GM23338 (cell line): Measurements from ENCODE around the gene ADCY3. TPM values are rescaled to one million over a fixed set of nuclear protein-coding genes. Genes with fewer than 3 reads are reported as not detected.

ENCODE experiments used
- ATAC-seq: fragments of 200-7000 bp; cut with Tn5 transposase; 3 replicates; pipeline ENCODE4 v1.9.1; 2020
- DNase-seq: peaks from one replicate; pipeline ENCODE4 v3.0.0-alpha.2; 2015; ENCODE audit warnings: low spot score
- H2AFZ ChIP-seq: fragments of 200-600 bp; sonication (generic); 2 replicates; pipeline ENCODE4 v1.8.0; 2016; ENCODE audit warnings: antibody characterized with exemption, mild to moderate bottlenecking, moderate library complexity
- H3F3A ChIP-seq: fragments of 200-600 bp; sonication (generic); replicated peaks from 2 replicates; pipeline ENCODE4 v1.8.0; 2017; ENCODE audit warnings: antibody characterized with exemption, mixed run types, low read depth
- H3K27ac ChIP-seq: fragments of 200-600 bp; sonication (generic); 2 replicates; pipeline ENCODE4 v1.6.1; 2016; ENCODE audit warnings: low read depth
- H3K27me3 ChIP-seq: fragments of 200-600 bp; sonication (generic); 2 replicates; pipeline ENCODE4 v1.8.0; 2016; ENCODE audit warnings: mild to moderate bottlenecking, mixed run types, moderate library complexity; ENCODE audit not compliant: insufficient read depth
- H3K36me3 ChIP-seq: fragments of 200-600 bp; sonication (generic); 2 replicates; pipeline ENCODE4 v1.8.0; 2016; ENCODE audit warnings: mild to moderate bottlenecking; ENCODE audit not compliant: insufficient read depth
- H3K4me1 ChIP-seq: fragments of 200-600 bp; sonication (generic); 2 replicates; pipeline ENCODE4 v1.8.0; 2016; ENCODE audit warnings: mild to moderate bottlenecking, moderate library complexity; ENCODE audit not compliant: insufficient read depth
- H3K4me2 ChIP-seq: fragments of 200-600 bp; sonication (generic); 2 replicates; pipeline ENCODE4 v1.7.1; 2017; ENCODE audit warnings: mixed run types
- H3K4me3 ChIP-seq: fragments of 200-600 bp; sonication (generic); 2 replicates; pipeline ENCODE4 v1.6.1; 2016; ENCODE audit warnings: mixed run types
- H3K79me2 ChIP-seq: fragments of 200-600 bp; sonication (generic); replicated peaks from 2 replicates; pipeline ENCODE4 v1.8.0; 2017; ENCODE audit warnings: mild to moderate bottlenecking; ENCODE audit not compliant: insufficient read depth
- H3K9me2 ChIP-seq: fragments of 200-600 bp; sonication (generic); 2 replicates; pipeline ENCODE4 v1.8.0; 2017; ENCODE audit not compliant: insufficient read depth
- H4K20me1 ChIP-seq: fragments of 200-600 bp; sonication (generic); replicated peaks from 2 replicates; pipeline ENCODE4 v1.8.0; 2017; ENCODE audit warnings: mild to moderate bottlenecking; ENCODE audit not compliant: insufficient read depth
- H3K27ac Mint-ChIP-seq: 2 replicates; pipeline ENCODE4 v1.8.0; 2020; ENCODE audit warnings: inconsistent platforms, mild to moderate bottlenecking, moderate library complexity, mixed read lengths
- H3K27me3 Mint-ChIP-seq: 3 replicates; pipeline ENCODE4 v1.8.0; 2022; ENCODE audit warnings: low read depth, mild to moderate bottlenecking, moderate library complexity, mixed read lengths, inconsistent platforms; ENCODE audit not compliant: insufficient read depth, poor library complexity
- H3K36me3 Mint-ChIP-seq: 3 replicates; pipeline ENCODE4 v1.8.0; 2021; ENCODE audit warnings: low read depth, mild to moderate bottlenecking, inconsistent platforms, moderate library complexity, mixed read lengths
- H3K4me1 Mint-ChIP-seq: 3 replicates; pipeline ENCODE4 v1.8.0; 2020; ENCODE audit warnings: mild to moderate bottlenecking, inconsistent platforms, mixed read lengths
- H3K4me3 Mint-ChIP-seq: 3 replicates; pipeline ENCODE4 v1.8.0; 2021; ENCODE audit warnings: moderate library complexity, mild to moderate bottlenecking, inconsistent platforms, mixed read lengths
- H3K9me3 Mint-ChIP-seq: 3 replicates; pipeline ENCODE4 v1.8.0; 2020; ENCODE audit warnings: moderate library complexity, mild to moderate bottlenecking, inconsistent platforms, mixed read lengths
- CREB1 ChIP-seq: fragments of 250-450 bp; sonication (Bioruptor Pico); IDR thresholded peaks from 2 replicates; pipeline ENCODE4 v1.5.0; 2020; ENCODE audit warnings: low read depth, mild to moderate bottlenecking, moderate library complexity
- EZH2 ChIP-seq: fragments of 200-600 bp; sonication (generic); IDR thresholded peaks from one replicate; pipeline ENCODE4 v1.8.0; 2017; ENCODE audit warnings: antibody characterized with exemption, mild to moderate bottlenecking, low read depth; ENCODE audit not compliant: unreplicated experiment
- JUNB ChIP-seq: IDR thresholded peaks from one replicate; pipeline ENCODE4 v1.6.1; 2016; ENCODE audit warnings: antibody characterized with exemption; ENCODE audit not compliant: unreplicated experiment
- NANOG ChIP-seq: IDR thresholded peaks from 2 replicates; pipeline ENCODE4 v1.6.1; 2016; ENCODE audit warnings: antibody characterized with exemption, borderline replicate concordance
- POLR2AphosphoS5 ChIP-seq: IDR thresholded peaks from 2 replicates; pipeline ENCODE4 v1.6.1; 2016; ENCODE audit warnings: antibody characterized with exemption, low read depth
- ZNF114 ChIP-seq: fragments of 250-450 bp; sonication (Bioruptor Pico); IDR thresholded peaks from 2 replicates; pipeline ENCODE4 v1.5.0; 2020; ENCODE audit warnings: mild to moderate bottlenecking, moderate library complexity
- ZNF331 ChIP-seq: fragments of 250-450 bp; sonication (Bioruptor Pico); IDR thresholded peaks from 2 replicates; pipeline ENCODE4 v1.5.0; 2020; ENCODE audit warnings: low read depth, mild to moderate bottlenecking, moderate library complexity
- polyA plus RNA-seq: library from polyadenylated mRNA; unstranded; fragments of >200 nt; fragmentation: Nextera tagmentation; extraction: Ambion mirVana; gene quantifications from 2 replicates; pipeline ENCODE4 v1.2.1, GENCODE V29; 2016
- total RNA-seq: library from RNA; depleted of rRNA; stranded (reverse); fragments of >200 nt; shearing (Covaris generic); gene quantifications from 2 replicates; pipeline ENCODE4 v1.2.3, GENCODE V29; 2014
- TF ChIP-seq, protein P1 (sequence below): fragments of 250-450 bp; sonication (Bioruptor Pico); IDR thresholded peaks from 2 replicates; pipeline ENCODE4 v1.5.0; 2020; ENCODE audit warnings: mild to moderate bottlenecking, moderate library complexity
- TF ChIP-seq, protein P2 (sequence below): IDR thresholded peaks from 2 replicates; pipeline ENCODE4 v1.6.1; 2016; ENCODE audit warnings: antibody characterized with exemption

ADCY3 gene
- total and polyA plus RNA-seq, 2 experiments from 2014 or later: 9.7 to 32.4 TPM

DNA sequence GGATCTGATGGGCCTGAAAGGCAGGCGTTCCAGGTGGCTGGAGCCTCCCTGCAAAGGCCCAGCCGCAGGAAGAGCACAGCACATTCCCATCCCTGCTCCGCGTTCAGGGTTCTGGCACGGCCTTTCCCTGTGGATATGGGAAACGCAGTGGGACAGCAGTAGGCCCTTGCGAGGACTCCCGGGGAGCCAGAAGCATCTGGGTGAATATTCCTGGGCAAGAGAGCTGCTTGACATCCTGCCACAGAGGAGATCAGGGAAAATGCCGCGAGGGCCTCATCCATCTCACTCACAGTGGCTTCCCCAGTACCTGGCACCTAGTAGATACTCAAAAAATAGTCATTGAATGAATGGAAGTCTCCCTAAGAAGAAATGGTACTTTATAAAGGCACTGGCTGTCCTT lies 3.1 kb upstream of the ADCY3 start (continued):
- TF ChIP-seq, protein P1, sequence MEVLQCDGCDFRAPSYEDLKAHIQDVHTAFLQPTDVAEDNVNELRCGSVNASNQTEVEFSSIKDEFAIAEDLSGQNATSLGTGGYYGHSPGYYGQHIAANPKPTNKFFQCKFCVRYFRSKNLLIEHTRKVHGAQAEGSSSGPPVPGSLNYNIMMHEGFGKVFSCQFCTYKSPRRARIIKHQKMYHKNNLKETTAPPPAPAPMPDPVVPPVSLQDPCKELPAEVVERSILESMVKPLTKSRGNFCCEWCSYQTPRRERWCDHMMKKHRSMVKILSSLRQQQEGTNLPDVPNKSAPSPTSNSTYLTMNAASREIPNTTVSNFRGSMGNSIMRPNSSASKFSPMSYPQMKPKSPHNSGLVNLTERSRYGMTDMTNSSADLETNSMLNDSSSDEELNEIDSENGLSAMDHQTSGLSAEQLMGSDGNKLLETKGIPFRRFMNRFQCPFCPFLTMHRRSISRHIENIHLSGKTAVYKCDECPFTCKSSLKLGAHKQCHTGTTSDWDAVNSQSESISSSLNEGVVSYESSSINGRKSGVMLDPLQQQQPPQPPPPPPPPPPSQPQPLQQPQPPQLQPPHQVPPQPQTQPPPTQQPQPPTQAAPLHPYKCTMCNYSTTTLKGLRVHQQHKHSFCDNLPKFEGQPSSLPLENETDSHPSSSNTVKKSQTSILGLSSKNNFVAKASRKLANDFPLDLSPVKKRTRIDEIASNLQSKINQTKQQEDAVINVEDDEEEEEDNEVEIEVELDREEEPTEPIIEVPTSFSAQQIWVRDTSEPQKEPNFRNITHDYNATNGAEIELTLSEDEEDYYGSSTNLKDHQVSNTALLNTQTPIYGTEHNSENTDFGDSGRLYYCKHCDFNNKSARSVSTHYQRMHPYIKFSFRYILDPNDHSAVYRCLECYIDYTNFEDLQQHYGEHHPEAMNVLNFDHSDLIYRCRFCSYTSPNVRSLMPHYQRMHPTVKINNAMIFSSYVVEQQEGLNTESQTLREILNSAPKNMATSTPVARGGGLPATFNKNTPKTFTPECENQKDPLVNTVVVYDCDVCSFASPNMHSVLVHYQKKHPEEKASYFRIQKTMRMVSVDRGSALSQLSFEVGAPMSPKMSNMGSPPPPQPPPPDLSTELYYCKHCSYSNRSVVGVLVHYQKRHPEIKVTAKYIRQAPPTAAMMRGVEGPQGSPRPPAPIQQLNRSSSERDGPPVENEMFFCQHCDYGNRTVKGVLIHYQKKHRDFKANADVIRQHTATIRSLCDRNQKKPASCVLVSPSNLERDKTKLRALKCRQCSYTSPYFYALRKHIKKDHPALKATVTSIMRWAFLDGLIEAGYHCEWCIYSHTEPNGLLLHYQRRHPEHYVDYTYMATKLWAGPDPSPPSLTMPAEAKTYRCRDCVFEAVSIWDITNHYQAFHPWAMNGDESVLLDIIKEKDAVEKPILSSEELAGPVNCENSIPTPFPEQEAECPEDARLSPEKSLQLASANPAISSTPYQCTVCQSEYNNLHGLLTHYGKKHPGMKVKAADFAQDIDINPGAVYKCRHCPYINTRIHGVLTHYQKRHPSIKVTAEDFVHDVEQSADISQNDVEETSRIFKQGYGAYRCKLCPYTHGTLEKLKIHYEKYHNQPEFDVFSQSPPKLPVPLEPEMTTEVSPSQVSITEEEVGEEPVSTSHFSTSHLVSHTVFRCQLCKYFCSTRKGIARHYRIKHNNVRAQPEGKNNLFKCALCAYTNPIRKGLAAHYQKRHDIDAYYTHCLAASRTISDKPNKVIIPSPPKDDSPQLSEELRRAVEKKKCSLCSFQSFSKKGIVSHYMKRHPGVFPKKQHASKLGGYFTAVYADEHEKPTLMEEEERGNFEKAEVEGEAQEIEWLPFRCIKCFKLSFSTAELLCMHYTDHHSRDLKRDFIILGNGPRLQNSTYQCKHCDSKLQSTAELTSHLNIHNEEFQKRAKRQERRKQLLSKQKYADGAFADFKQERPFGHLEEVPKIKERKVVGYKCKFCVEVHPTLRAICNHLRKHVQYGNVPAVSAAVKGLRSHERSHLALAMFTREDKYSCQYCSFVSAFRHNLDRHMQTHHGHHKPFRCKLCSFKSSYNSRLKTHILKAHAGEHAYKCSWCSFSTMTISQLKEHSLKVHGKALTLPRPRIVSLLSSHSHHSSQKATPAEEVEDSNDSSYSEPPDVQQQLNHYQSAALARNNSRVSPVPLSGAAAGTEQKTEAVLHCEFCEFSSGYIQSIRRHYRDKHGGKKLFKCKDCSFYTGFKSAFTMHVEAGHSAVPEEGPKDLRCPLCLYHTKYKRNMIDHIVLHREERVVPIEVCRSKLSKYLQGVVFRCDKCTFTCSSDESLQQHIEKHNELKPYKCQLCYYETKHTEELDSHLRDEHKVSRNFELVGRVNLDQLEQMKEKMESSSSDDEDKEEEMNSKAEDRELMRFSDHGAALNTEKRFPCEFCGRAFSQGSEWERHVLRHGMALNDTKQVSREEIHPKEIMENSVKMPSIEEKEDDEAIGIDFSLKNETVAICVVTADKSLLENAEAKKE (CRISPR knock-in tag): no peak

DNA sequence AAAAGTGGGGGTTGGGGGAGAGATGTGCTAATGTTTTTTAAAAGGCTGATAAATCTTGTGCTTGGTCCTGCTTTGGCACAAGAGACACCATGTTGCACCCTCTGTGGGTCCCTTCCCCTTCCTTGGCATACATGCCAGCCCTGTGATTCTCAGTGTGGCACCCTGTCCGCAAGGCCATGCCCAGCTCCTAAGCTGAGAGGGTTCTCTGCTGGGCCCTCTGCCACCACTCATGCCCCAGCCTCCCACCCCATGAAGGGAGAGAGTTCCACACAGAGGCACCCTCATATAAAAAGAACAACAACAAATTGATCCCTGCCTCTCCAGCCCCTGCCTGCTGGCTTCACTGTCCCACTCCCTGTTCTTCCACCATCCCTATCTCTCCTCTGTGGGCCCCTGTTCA lies 2.5 kb upstream of the ADCY3 start:
- H3K79me2 ChIP-seq: no peaks in the 10 kb centered on the region; the same call in 1 of the 2 replicates
- no peaks in the 10 kb centered on the region for H3K9me2 ChIP-seq
- no peaks in the 10 kb centered on the region for H3K36me3 ChIP-seq
- no peak overlapping the region for H3K4me3 Mint-ChIP-seq
- H3K4me1 Mint-ChIP-seq: peaks cover 30% of the 10 kb centered on the region
- H3K27ac Mint-ChIP-seq: no peak overlapping the region
- no peak overlapping the region for H3K4me2 ChIP-seq
- no peaks in the 10 kb centered on the region for H4K20me1 ChIP-seq
- no peaks in the 10 kb centered on the region for H3K27me3 ChIP-seq
- no peak for ATAC-seq
- H3K27ac ChIP-seq: no peak overlapping the region
- peaks cover 13% of the 10 kb centered on the region for H3K4me1 ChIP-seq
- peaks cover 4% of the 10 kb centered on the region for H3K27me3 Mint-ChIP-seq
- no peak overlapping the region for H3K4me3 ChIP-seq
- peaks cover 7% of the 10 kb centered on the region; the same call in 1 of the 3 replicates for H3K36me3 Mint-ChIP-seq
- H3K9me3 Mint-ChIP-seq: 0 out of 3 replicates have a peak, but pooled peaks cover 3% of the 10 kb centered on the region
- no peak overlapping the region for H2AFZ ChIP-seq
- DNase-seq: no peak
- peaks cover 4% of the 10 kb centered on the region; the same call in 1 of the 2 replicates for H3F3A ChIP-seq
- TF ChIP-seq, protein P1 (CRISPR knock-in tag): no peak
- TF ChIP-seq ZNF114 (CRISPR knock-in tag) (no peak), NANOG (no peak), JUNB (no peak), POLR2AphosphoS5 (no peak), ZNF331 (CRISPR knock-in tag) (no peak), CREB1 (CRISPR knock-in tag) (no peak), EZH2 (no peak)
- TF ChIP-seq, protein P2, sequence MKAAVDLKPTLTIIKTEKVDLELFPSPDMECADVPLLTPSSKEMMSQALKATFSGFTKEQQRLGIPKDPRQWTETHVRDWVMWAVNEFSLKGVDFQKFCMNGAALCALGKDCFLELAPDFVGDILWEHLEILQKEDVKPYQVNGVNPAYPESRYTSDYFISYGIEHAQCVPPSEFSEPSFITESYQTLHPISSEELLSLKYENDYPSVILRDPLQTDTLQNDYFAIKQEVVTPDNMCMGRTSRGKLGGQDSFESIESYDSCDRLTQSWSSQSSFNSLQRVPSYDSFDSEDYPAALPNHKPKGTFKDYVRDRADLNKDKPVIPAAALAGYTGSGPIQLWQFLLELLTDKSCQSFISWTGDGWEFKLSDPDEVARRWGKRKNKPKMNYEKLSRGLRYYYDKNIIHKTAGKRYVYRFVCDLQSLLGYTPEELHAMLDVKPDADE: no peak
